Calu3 (cell line): ENCODE measurements around the gene ITPR1. TPM values are rescaled to one million over a fixed set of nuclear protein-coding genes. Genes with fewer than 3 reads are reported as not detected.

Experiments used
- BruUV-seq: library from RNA; stranded (reverse); fragments of 400-500 nt; replicated peaks from 2 replicates; lab custom pipeline; 2021; lab: Mats Ljungman, UMichigan
- CTCF ChIA-PET: fragments of 300-600 bp; sonication (Branson Sonifier 250); formaldehyde crosslinking; loops from one replicate; lab custom pipeline; 2022; ENCODE audit warnings: antibody characterized with exemption; lab: Charles Lee
- DNase-seq: peaks from one replicate; pipeline ENCODE4 v3.0.0; 2022
- H3K27ac Mint-ChIP-seq: one replicate; pipeline ENCODE4 v1.8.0; 2022; ENCODE audit warnings: mixed read lengths; ENCODE audit not compliant: unreplicated experiment
- H3K27me3 Mint-ChIP-seq: one replicate; pipeline ENCODE4 v1.8.0; 2022; ENCODE audit warnings: mixed read lengths; ENCODE audit not compliant: unreplicated experiment
- H3K36me3 Mint-ChIP-seq: one replicate; pipeline ENCODE4 v1.8.0; 2022; ENCODE audit warnings: mild to moderate bottlenecking, moderate library complexity, mixed read lengths; ENCODE audit not compliant: insufficient read depth, unreplicated experiment
- H3K4me1 Mint-ChIP-seq: one replicate; pipeline ENCODE4 v1.8.0; 2022; ENCODE audit warnings: mild to moderate bottlenecking, low read depth, mixed read lengths; ENCODE audit not compliant: unreplicated experiment
- H3K4me3 Mint-ChIP-seq: one replicate; pipeline ENCODE4 v1.8.0; 2022; ENCODE audit warnings: mild to moderate bottlenecking, low read depth, moderate library complexity, mixed read lengths; ENCODE audit not compliant: unreplicated experiment
- H3K9me3 Mint-ChIP-seq: one replicate; pipeline ENCODE4 v1.8.0; 2022; ENCODE audit warnings: low read depth, mixed read lengths; ENCODE audit not compliant: unreplicated experiment
- intact Hi-C: fragments of 100-400 bp; cut with micrococcal nuclease; formaldehyde crosslinking; loops from one replicate; pipeline ENCODE4 v1.10.0; 2022; ENCODE audit not compliant: unreplicated experiment
- total RNA-seq: library from RNA; stranded (reverse); gene quantifications from 2 replicates; pipeline ENCODE4 v1.2.3, GENCODE V29; 2022
- TF ChIP-seq, protein P1 (sequence below): fragments of 200-600 bp; IDR thresholded peaks from one replicate; pipeline ENCODE4 v1.8.0; 2022; ENCODE audit warnings: antibody characterized with exemption; ENCODE audit not compliant: unreplicated experiment

The ITPR1 gene
- total RNA-seq, 1 experiment from 2014 or later = 4.2 TPM

DNA sequence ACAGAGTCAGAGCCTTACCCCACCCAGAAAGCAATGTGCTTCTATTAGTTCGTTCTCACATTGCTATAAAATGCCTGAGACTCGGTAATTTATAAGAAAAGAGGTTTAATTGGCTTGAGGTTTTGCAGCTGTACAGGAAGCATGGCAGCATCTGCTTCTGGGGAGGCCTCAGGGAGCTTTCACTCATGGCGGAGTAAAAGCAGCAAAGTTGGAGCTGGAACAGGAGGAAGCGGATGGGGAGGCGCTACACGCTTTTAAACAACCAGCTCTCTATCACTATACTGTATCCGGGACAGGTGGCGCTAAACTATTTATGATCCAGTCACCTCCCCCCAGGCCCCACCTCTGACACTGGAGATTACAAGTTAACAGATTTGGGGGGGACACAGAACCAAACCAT is 309.8 kb downstream of the ITPR1 start:
- intact Hi-C loops = loop anchor here (1.0 kb wide), 1 partner anchor 23 kb away; no protein-coding TSS in a partner anchor
- no peak for DNase-seq
- Mint-ChIP-seq H3K27ac (no peak overlapping the region), H3K27me3 (no peaks in the 10 kb centered on the region), H3K9me3 (no peaks in the 10 kb centered on the region), H3K36me3 (no peaks in the 10 kb centered on the region), H3K4me3 (no peak overlapping the region), H3K4me1 (no peaks in the 10 kb centered on the region)
- no TSS peak for BruUV-seq
- CTCF ChIA-PET = no interaction called here
- TF ChIP-seq, protein P1, sequence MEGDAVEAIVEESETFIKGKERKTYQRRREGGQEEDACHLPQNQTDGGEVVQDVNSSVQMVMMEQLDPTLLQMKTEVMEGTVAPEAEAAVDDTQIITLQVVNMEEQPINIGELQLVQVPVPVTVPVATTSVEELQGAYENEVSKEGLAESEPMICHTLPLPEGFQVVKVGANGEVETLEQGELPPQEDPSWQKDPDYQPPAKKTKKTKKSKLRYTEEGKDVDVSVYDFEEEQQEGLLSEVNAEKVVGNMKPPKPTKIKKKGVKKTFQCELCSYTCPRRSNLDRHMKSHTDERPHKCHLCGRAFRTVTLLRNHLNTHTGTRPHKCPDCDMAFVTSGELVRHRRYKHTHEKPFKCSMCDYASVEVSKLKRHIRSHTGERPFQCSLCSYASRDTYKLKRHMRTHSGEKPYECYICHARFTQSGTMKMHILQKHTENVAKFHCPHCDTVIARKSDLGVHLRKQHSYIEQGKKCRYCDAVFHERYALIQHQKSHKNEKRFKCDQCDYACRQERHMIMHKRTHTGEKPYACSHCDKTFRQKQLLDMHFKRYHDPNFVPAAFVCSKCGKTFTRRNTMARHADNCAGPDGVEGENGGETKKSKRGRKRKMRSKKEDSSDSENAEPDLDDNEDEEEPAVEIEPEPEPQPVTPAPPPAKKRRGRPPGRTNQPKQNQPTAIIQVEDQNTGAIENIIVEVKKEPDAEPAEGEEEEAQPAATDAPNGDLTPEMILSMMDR = no peak

DNA sequence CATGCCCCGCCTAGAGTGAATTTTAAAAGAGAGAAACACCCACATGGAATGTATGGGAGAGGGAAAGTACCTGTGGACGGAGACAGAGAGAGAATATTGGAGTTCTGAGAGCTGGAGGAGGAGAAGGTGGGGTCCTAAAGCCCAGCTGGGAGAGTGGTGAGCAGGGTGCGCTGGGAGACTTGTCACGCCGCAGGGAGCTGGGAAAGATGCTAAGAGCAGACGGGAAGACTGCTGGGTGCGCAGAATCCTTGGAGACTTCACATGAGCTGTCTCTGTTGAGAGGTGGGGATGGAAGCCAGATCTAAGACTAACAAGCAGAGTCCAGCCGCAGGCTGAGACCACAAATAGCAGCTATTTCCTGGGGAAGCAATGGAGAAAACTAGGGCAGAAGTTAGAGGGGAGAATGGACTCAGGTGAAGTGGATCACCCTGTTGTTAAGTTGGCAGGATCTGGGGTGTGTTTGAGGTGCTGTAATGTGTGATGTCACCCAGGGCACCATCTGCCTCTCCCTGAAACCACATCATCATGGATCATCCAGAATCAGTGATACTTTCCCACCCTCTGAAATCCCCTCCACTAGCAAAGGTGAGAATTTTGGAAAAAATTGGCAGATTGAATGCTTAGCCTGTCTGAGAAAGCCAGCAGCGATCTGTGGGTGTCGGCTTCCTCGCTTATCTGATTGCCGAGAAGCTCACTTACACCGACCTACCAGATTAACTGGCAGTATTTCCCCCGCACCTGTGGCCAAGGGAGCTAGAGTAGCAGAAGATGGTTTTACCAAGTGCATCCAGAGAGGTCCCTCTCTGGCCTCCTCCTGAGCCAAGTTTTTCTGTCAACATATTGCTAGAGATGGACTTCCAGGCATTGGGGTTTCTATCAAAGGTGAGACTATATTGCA is 311.3 kb downstream of the ITPR1 start:
- Mint-ChIP-seq H3K4me3 (no peak overlapping the region), H3K27ac (no peak overlapping the region), H3K27me3 (no peaks in the 10 kb centered on the region), H3K9me3 (no peaks in the 10 kb centered on the region), H3K4me1 (no peaks in the 10 kb centered on the region), H3K36me3 (no peaks in the 10 kb centered on the region)
- intact Hi-C loops = no loop called here
- TF ChIP-seq, protein P1 = no peak
- no peak for DNase-seq
- CTCF ChIA-PET = no interaction called here
- BruUV-seq = no TSS peak

DNA sequence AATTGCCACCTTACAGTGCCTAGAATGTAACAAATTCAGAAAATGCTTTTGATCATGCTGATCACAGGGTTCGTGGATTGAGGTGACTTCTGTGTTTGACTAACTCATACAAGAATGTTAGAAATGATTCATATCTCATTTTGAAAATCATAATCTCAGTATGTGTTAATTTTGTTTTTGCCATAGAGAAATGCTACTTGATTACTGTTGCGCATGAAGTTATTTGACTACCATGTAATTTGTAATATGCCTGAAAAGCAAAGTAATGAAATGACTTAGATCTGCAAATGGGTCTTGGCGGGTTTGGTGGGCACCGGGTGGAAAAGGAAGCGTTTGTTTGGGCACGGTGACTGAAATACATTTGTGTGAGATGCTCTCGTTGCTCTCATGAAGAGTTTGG is 312.5 kb downstream of the ITPR1 start:
- no TSS peak for BruUV-seq
- DNase-seq = no peak
- TF ChIP-seq, protein P1 = no peak
- H3K9me3 Mint-ChIP-seq = no peaks in the 10 kb centered on the region
- CTCF ChIA-PET = no interaction called here
- no peaks in the 10 kb centered on the region for H3K27me3 Mint-ChIP-seq
- intact Hi-C loops = no loop called here
- no peaks in the 10 kb centered on the region for H3K36me3 Mint-ChIP-seq
- no peaks in the 10 kb centered on the region for H3K4me1 Mint-ChIP-seq
- no peak overlapping the region for H3K27ac Mint-ChIP-seq
- H3K4me3 Mint-ChIP-seq = no peak overlapping the region

- intact Hi-C loops = no loop called here
- CTCF ChIA-PET = no interaction called here
These were observed 313.5 kb downstream of the ITPR1 start for GRCh38 chr3:4806535-4807108.

More at GRCh38 chr3:4806535-4807108, 313.5 kb downstream of the ITPR1 start:
- H3K36me3 Mint-ChIP-seq = no peaks in the 10 kb centered on the region
- TF ChIP-seq, protein P1 = no peak
- DNase-seq = no peak
- no peaks in the 10 kb centered on the region for H3K4me1 Mint-ChIP-seq
- no peaks in the 10 kb centered on the region for H3K27me3 Mint-ChIP-seq
- H3K9me3 Mint-ChIP-seq = no peaks in the 10 kb centered on the region
- H3K4me3 Mint-ChIP-seq = no peak overlapping the region
- no peak overlapping the region for H3K27ac Mint-ChIP-seq
- no TSS peak for BruUV-seq
